Stimulated activated CD4-positive, alpha-beta T cell treated with anti-CD3 and anti-CD28 coated beads, Interleukin-4, amount 100 ng/mL, for 24 hours (primary cell): ENCODE results near the gene MCRIP1.

Experiments used
- DNase-seq: peaks from one replicate; pipeline ENCODE4 v3.0.0-alpha.2; 2020

The MCRIP1 gene

DNA sequence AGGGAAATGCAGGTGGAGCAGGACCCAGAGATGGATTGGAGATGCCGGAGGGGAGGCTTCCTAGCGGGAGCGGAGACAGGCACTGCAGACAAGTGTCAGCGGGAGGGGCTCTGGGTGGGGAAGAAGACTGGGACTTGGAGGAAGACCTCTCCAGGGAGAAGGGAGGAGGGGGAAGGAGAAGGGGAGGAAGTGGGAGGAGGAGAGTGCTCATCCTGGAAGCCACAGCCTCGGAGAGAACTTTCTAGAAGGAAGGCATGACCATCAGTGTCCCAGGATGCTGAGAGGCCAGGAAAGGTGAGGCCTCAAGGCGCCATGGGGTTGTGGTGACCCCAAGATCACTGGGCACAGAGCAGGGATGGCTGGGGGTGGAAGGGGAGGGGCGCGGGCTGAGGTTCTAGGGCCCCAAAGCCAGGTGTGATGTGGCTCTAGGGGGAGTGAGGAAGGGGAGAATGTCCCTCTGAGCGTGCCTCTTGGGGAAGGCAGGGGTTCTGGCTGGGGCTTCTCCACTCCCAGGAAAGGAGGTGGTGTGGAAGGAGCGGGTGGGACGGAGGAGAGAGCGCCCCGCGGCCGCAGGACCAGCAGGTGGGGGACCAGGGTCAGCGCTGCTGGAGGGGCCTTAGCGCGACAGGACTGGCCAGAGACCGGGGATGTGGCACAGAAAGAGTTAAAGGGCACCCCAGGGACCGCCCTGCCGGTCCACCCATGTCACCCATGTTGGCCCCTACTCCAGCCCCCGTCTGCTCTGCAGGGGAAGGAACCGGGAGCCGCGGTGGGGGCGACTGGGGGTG, 30.0 kb downstream of the MCRIP1 start:
- no peak for DNase-seq

DNA sequence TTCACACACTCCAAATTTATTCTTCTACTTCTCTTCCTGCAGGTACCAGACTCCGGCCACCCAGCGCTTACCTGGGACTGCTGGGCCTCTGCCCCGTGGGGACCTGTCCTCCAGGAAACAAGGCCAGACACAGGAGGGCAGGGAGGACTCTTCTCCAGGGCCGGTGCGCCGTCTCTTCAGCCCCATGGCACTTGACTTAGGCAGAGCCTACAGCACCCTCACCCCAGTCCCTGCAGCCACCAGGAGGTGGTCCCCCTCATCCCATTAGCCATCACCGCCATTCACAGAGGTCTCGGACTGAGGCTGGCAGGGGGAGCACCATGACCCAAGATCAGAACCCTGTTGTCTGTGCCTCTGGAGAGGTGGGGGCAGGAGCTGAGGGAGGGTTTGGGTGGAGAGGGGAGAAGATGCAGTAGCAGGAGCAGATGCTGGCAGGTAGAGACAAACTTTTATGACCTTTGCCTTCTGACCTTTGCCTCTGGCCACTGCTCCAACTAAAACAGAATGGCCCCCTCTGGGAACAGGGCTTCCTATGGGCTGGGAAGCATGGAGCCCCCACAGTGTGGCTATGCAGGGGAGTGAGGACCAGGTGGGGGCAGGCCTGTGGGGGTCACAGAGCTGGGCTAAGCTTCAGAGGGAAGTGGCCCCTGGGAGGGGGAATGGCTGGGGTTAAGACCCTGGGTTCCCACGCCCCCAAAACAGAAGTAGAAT, 30.9 kb downstream of the MCRIP1 start:
- DNase-seq, result no peak

DNA sequence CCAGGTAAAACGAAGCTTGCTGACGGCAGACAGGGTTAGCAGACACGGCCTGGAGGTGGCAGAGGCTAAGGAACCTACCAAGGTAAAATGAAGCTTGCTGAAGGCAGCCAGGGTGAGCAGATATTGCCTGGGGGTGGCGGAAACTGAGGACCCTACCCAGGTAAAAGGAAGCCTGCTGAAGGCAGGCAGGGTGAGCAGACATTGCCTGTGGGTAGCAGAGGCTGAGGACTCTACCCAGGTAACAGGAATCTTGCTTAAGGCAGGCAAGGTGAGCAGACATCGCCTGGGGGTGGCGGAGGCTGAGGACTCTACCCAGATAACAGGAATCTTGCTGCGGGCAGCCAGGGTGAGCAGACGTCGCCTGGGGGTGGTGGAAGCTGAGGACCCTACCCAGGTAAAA, 31.8 kb downstream of the MCRIP1 start:
- DNase-seq, result no peak

DNA sequence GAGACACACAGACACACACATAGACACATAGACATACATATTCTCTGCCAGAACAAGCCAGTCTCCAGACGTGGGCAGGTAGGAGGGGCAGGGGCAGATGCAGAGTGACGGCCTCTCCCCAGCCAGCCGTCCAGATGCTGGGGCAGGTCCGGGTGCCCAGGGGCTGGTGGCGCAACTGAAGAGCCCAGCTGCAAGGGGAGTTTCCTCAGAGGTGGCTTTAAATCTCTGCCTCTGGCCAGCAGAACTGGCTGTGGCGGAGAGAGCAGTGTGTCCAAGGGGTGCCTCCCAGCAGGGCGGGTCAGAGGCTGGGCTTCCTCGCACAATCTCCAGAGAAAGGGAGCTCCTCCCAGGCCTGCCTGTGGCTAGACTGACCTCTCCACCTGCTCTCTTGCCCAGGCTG, 38.6 kb downstream of the MCRIP1 start:
- DNase-seq, result no peak

DNA sequence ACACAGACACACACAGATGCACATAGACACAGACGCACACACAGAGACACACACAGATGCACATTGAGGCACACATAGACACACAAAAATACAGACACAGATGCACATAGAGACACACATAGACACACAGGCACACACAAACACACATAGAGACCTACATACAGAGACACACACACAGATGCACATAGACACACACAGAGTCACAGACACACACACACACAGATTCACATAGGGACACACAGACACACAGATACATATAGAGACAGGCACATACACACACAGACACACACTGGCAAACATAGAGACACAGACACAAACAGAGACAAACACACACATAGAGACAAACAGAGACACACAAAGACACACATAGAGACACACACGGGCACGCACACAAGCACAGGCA, 39.0 kb downstream of the MCRIP1 start:
- DNase-seq, result no peak

DNA sequence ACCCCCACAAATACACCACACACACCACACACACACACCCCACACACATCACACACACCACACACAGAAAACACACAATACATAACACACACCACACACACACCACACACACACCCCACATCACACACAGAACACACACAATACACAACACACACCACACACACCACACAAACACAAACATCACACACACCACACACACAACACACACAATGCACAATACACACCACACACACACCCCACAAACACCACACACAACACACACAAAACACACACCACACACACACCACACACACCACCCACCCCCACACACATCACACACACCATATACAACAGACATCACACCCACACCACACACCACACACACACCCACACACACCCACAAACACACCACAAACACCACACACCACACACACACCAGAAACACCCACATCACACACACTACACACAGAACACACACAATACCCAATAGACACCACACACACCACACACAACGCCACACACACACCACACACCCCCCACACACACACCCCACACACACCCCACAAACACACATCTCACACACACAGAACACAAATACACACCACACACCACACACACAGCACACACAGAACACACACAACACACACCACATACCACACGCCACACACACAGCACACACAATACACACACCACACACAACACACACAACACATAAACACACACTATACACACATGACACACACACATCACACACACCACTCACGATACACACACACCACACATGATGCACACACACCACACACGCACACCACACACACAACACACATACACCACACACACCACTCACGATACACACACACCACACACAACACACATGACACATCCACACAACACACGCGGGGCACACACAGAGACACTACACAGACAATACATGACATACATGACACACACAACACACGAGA, 40.1 kb downstream of the MCRIP1 start:
- no peak for DNase-seq
